ENCODE data around the gene SLCO1A2.

The SLCO1A2 gene

DNA sequence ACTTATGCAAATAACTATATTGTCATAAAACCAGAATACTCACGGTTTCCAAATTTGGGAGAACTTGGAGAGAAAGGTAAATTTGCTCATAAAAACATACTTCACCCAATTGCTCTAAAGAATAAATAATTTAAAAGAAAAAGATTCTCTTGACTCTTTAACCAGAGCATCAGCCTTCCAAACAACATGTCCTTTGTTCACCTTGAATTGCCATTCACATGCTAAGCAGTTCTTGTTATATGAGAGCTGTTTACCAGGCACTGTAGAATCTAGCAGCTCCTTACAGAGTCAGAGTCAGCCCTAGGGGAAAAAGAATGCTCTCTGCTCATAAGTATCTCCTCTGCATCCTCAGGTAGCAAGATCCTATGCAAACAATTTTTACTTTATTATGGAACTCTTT is 10.2 kb downstream of the SLCO1A2 start:
- DNase-seq = no peak

- no peak for DNase-seq
These were observed 11.0 kb downstream of the SLCO1A2 start for GRCh38 chr12:21323736-21324135.

GRCh38 chr12:21308785-21309184 is 25.9 kb downstream of the SLCO1A2 start:
- no peak for DNase-seq

DNA sequence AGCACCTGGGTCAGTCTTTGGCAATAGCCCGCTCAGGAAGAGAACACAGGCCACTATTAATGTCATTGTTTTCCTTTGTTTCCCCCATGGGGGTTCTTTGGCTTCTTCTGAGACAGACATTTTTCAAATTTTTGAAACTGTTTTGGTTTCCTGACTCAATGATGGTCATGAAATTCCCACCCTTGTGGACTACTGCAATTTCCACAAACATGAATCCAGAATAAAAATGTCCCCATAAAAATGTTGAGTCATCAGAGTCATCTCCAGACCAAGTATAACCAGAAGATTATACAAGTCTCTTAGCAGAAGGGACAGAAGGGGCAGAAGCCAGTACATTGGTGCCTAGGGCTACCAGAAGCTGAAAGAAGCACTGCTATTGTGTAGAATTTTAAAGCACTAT is 29.1 kb downstream of the SLCO1A2 start:
- no peak for DNase-seq

DNA sequence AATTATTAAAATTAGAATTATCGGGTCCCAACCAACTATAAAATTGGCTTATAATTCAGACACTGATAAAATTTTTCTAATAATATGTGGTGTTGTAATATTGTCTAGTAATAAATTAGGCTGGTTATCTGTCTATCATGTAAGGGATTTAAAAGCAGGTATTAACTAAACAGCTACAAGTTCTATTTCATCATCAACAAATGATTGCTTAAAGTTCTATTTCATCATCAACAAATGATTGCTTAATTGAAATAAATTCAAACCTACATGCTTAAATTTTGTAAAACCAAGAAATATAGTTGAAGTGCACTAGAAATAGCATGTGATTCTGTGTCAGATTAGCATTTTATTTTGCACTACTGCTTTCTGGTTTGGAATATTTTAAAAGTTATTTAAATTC is 34.1 kb downstream of the SLCO1A2 start:
- DNase-seq = no peak

DNA sequence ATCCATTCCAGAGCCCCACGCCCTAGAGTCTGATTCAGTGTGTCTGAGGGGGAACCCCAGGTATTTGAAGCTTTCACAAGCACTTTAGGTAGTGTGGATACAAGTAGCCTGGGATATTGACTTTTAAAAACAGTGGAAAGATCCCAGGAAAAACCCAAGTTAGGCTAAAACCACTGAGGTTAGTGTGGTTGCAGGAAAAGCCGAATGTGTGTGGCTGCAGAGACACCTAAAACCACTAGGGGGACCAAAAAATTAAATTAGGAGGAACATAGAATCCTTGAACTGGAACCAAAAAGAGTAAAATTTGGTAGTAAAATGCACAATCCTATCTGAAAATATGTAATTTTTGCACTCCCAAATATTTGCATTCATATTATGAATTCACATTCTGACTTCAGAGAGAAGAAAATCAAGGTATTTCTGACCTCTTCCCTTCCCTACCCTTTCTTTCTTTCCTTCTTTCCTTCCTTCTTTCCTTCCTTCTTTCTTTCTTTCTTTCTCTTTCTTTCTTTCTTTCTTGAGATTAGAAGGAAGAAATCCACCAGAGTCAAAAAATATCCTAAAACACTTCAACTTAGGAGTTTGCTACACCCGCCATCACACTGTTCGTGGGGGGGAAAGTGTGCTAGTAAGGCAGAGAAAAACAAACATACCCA is 37.8 kb downstream of the SLCO1A2 start:
- DNase-seq = no peak

GRCh38 chr12:21296348-21296747 is 38.4 kb downstream of the SLCO1A2 start:
- DNase-seq = no peak

DNA sequence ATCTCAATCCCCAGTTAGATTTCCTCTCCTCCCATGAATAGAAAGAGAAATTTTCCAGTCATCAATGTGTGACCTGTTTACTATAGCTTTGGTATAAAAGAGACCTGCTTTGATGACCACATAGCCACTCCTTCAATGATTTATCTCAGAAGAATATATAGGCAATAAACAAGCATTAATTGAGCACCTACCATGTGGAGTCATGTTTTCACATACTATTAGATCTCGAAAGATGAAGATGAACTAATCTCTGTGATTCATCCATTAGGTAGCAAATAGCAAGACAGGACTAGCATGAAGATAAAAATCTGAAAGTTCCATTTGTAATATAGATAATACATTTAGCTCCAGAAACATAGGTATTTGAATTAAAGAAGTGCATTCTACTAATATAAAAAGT is 40.5 kb downstream of the SLCO1A2 start:
- no peak for DNase-seq

DNA sequence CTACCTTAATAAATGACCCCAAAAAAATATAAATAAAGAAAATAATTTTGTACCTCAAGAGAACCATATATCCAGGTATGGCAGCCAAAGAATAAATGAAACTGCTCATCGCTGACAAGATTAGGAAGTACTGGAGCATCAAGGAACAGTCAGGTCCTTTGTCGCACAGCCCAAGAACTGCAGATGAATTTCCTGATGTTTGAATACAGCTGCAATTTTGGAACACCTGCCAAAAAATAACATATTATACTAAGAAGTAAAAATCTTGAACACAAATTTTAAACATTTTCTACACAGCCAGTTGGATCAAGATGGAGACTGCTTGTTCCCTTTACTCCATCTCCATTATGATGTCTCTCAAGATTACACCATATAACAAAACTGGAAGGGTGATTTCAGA is 42.6 kb downstream of the SLCO1A2 start:
- no peak for DNase-seq

- DNase-seq = no peak
These were observed 45.0 kb downstream of the SLCO1A2 start for GRCh38 chr12:21289698-21290097.

- no peak for DNase-seq
These were observed 57.9 kb downstream of the SLCO1A2 start for GRCh38 chr12:21276826-21277225.

DNA sequence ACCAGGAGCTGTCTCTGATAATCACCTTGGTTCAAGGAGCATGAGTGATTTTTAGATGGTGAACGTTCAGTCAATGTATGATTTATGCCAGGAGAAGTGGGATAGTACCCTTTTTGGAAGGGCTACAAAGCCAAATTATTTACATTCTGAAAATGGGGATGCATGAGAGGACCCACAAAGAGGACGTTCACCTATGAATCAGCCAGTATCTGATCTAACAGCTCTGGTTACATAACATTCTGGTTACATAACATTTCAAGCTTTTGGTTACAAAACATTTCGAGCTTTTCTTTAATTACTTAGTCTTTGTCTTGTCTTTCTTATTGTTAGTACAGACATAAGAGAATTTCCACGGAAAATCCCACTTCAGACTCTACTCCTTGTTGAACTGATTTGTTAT is 68.8 kb downstream of the SLCO1A2 start:
- DNase-seq = no peak

DNA sequence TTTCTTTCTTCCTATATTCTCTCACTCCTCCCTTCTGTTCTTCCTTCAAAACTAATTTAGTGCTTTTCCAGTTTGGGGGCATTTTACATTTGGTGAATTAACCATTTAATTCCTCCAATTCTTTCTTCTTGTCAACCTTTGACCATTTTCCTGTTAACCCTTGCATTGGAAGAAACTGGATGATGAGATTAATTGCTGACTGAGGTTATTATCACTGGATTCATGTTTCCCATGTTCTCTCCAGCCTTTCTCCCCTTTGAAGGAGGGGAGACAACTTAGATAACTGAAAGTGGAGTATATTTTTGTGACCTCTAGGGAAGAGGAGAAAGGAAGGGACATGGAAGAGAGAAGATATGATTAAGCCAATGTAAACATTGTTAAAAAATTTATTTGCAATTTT is 70.5 kb downstream of the SLCO1A2 start:
- DNase-seq = no peak

DNA sequence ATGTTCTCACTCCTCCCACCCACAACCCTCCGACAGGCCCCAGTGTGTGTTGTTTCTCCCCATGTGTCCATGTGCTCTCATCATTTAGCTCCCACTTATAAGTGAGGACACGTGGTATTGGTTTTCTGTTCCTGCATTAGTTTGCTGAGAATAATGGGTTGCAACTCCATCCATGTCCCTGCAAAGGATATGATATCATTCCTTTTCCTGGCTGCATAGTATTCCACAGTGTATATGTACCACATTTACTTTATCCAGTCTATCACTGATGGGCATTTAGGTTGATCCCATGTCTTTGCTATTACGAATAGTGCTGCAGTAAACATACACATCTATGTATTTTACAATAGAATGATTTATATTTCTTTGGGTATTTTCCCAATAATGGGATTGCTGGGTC is 77.5 kb downstream of the SLCO1A2 start:
- DNase-seq = no peak

GRCh38 chr12:21252070-21252469 is 82.6 kb downstream of the SLCO1A2 start:
- DNase-seq = no peak

DNA sequence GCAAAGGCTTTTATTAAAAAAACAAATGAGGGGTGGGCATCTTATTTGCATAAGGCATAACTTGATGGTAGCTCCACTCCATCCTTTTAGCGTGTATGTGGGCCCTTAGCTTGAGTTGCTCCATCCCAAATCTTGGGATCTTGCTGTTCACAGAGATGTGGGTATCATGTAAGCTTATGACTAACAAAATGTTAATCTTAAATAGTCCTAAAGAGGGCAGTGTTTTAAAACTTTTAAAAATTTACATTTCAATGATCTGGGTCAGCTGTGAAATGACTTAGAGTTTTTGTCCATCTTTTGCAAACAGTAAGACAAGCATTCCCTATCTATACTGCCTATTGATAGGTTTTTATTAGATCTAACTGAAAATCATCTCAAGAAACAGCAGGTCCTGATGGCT is 86.0 kb downstream of the SLCO1A2 start:
- no peak for DNase-seq

GRCh38 chr12:21239866-21240265 is 94.9 kb downstream of the SLCO1A2 start:
- DNase-seq = no peak

DNA sequence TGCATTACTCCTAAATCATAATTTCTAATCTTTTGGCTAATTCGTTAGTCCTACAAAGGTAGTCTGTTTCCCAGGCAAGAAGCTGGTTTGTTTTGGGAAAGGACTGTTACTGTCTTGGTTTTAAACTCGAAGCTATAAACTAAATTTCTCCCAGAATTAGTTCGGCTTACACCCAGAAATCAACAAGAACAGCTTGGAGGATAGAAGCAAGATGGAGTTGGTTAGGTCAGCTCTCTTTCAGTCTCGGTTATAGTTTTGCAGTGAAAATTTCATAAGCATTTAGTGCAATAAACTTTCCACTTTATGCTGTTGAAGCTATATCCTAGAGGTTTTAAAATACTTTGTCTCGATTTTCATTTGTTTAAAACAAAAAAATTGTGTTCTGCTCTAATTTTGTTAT is 100.3 kb downstream of the SLCO1A2 start:
- no peak for DNase-seq

DNA sequence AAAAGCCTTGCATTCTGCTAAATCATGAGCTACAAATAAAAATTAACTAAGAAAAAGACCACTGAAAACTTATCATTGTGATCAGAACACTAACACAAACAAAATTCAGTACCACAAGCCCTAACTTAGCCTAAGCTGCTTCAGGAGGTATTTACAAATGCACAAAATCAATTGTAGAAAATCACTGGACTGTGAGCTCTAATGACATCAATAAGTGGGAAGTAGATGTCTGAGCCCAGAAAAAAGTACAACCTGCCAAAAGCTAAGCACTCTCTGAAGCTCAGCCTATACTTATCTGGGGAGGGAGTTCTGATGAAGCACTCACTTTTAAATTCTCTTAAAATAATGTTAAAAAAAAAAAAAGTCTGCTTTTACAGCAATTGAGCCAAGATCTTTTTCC is 110.8 kb downstream of the SLCO1A2 start:
- DNase-seq = no peak

GRCh38 chr12:21221778-21222177 is 112.9 kb downstream of the SLCO1A2 start:
- DNase-seq = no peak

DNA sequence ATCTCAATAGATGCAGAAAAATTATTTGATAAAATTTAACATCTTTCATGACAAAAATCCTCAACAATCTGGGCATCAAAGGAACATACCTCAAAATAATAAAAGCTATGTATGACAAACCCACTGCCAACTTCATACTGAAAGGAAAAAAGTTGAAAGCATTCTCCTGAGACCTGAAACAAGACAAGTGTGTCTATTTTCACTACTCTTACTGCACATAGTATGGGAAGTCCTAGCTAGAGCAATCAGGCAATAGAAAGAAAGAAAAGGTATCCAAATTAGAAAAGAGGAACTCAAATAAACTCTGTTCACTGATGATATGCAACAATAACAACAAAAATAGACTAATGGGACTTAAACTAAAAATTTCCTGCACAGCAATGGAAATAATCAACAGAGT is 113.6 kb downstream of the SLCO1A2 start:
- DNase-seq = no peak

DNA sequence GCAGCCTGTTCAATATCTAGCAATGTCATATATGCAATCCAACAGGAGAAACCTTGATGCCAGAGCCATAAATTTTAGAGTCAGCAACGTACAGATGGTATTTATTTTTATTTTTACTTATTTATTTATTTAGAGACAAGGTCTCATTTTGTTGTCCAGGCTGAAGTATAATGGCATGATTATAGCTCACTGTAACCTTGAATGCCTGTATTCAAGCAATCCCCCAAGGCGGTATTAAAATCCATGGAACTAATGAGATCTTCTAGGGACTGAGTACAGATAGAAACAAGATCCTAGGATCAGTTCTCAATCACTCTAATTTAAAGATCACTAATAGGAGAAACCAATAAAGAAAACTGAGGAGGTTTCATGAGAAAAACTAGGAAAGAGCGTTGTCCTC is 114.5 kb downstream of the SLCO1A2 start:
- no peak for DNase-seq

DNA sequence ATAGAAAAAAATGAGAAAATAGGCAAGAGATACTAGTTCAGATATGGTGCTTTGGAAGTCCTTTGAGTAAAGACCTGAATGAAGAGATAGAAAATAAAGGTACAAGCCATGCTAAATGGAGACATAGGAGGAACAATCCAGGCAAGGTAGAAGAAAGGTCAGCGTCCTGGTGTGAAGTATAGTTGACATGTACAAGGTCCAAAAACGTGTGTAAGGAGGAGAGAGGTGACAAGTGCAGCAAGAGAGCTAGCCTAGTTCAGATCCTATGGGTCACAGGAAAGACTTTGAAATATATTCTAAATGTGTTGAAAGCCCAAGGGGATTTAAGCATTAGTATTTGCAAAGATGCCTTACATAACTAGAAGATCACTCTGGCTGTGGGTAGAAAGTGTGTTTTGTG is 115.5 kb downstream of the SLCO1A2 start:
- no peak for DNase-seq

Data from cerebellar nuclear complex (tissue), 1 donor.